Measurements from ENCODE around the gene ABLIM1.

The ABLIM1 gene

GRCh38 chr10:114437473-114438292, 220.4 kb downstream of the ABLIM1 start:
- peak; percentile 7 for DNase-seq

- DNase-seq: no peak
These were observed 221.1 kb downstream of the ABLIM1 start for GRCh38 chr10:114436941-114437340.

DNA sequence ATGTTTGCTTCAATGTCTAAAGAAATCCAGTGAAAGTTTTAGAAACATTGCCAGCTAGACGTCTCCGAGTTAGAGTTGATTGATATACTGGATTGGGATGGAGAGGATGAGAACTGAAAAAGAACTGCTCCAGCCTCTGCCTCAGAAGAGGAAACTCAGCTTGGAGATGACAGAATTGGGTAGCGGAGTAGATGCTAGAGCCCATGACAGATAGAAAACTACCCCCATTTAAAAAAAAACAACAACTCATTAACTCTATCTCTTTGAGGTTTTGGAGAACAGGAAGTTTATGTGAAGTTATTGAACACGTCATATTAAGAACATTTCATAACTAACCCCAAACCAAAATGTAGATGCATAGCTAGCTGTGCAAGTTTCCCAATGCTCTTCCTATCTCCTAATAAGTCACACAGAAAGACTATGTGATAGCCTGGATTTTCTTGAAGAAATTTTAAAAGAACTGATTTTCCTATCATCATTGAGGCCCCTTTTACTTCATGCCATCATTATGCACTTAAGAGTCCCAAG, 225.4 kb downstream of the ABLIM1 start:
- DNase-seq: no peak

GRCh38 chr10:114431414-114432135, 226.5 kb downstream of the ABLIM1 start:
- no peak for DNase-seq

DNA sequence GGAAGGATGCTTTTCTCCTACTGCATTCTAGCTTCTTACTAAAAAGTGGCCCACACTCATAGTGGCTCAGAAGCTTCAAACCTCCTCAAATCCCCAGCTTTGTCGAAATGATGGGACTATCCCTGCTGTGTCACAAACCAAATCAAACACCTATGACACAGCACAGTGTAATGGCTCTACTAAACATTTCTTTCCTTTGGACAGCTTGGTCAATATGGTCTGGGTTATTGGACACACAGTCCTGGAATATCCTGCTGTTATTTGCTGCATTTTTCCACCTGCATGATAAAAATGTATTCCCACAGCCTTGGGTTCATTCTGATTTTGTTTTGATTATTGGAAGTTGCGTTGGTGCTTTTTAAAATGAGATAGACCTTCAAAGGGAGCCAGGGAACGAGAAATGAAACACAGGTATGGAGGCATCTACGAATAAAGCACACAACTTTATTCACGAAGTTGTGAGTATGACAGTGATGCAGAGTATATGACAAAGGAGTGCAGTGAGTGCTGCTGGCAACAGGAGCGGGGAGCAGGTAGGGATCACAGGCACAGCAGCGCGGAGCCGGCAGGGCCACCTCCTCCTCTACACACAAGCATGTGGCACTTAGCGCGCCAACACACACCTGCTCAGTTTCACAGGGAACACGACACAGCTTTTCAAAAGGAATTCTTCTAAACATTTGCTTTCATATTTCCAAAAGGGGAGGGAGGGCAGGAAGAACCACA, 227.2 kb downstream of the ABLIM1 start:
- no peak for DNase-seq

GRCh38 chr10:114429581-114430335, 228.3 kb downstream of the ABLIM1 start:
- no peak for DNase-seq

DNA sequence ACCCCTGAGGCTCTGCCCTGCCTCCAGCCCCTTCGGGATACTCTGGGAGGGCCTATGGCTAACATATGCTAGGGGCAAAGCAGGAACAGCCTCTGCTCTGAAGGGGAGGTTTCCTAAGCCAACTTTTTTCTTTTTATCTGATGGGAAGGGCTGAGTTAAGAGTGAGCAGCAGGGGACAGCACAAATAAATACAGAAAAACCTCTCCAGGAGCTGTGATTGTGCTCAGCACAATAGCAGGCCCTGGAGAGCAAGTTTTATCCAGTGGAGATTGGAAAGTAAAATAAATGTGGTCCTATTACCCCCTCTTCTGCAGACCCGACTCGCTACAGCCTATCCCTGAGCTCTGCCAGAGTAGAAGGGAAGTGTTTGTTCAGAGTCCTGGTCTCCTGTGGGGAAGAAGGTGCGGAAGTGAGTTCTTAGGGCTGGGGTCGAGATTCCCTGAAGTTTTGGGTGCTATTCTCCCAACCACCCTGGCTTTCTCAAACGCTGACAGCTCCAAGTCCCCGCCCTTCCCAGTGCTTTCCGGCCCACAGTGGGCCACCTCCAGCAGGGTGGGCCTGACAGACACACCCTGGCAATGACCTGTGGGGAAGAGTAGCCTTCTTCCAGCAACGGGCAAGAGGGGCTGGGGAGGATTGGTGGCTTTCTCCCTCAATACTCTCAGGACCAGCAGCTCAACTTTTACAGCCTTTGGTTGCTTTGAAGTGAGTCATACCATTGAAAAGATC, 230.8 kb downstream of the ABLIM1 start:
- DNase-seq: no peak

- no peak for DNase-seq
These were observed 231.6 kb downstream of the ABLIM1 start for GRCh38 chr10:114426476-114426875.

GRCh38 chr10:114420811-114421485, 237.1 kb downstream of the ABLIM1 start:
- DNase-seq: no peak

DNA sequence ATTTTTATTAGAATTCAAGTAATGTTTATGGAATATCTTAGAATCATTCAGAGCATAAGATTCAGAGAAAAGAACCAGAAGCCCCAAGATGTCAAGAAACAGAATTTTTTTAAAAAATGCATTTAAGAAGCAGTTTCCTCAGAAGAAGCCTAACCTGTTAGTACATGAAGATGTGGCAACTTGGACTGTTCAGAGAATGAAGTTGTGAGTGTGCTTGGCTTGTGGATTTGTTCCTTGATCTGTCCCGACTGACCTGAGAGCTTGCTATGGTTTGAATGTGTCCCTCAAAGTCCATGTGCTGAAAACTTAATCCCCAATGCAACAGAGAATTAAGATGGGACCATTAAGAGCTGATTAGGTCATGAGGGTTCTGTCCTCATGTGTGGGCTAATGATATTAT, 240.0 kb downstream of the ABLIM1 start:
- no peak for DNase-seq

GRCh38 chr10:114412907-114413797, 244.9 kb downstream of the ABLIM1 start:
- no peak for DNase-seq

- no peak for DNase-seq
These were observed 249.1 kb downstream of the ABLIM1 start for GRCh38 chr10:114408968-114409444.

GRCh38 chr10:114408112-114408967, 249.7 kb downstream of the ABLIM1 start:
- DNase-seq: no peak

- no peak for DNase-seq
These were observed 251.6 kb downstream of the ABLIM1 start for GRCh38 chr10:114406455-114406854.

- DNase-seq: no peak
These were observed 253.1 kb downstream of the ABLIM1 start for GRCh38 chr10:114405011-114405350.

DNA sequence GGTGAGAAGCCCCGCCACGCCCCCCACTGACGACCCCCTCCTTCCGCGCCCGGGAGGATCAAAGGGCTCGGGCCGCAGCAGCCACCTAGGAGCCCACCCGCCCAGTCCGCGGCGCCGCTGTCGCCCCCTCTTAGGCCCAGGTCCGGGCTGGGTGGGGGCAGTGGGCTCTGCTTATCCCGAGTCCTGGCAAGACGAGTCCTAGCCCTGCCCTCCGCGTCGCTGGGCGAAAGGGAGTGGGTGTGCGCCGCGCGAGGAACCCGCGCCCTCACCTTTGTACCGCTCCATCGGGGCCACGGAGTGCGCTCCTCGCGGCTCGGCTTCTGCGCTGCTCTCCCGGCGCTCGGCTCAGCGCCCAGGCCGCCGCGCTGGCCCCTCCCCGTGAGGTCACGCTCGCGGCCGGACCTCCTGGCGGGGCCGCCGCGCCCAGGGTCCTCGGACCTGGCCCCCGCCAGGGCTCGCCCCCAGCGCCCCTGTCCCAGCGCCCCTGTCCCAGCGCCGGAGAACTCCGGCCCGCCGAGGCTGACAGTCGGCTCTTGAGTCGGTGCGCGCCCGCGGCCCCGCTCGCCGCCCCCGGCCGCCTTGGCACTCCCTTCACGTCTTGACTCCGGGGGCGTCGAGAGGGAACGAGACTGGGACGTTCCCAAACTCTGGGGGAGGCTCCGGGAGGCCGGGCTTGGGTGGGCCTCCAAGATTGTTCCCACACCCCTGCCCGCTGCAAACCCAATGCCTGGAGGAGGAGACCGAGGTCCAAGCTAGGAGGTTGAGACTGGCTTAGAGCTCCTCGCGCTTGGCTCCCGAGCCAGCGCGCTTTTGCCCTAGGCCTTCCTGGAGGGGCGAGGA, 253.7 kb downstream of the ABLIM1 start, which contains the start of gene AFAP1L2:
TSS of gene AFAP1L2 (minus strand) at position 332 of the 840 bp plus-strand sequence. CDS start at position 285, 47 bp downstream.
- no peak for DNase-seq

- DNase-seq: no peak
These were observed 254.4 kb downstream of the ABLIM1 start for GRCh38 chr10:114403541-114404161.
